ENCODE results near the gene KATNAL1.

GRCh38 chr13:30163441-30163840 lies 143.9 kb downstream of the KATNAL1 start:
- TF ChIP-seq CTCF (IDR thresholded peaks at IDR 0.05) (no peak), OVOL2 (CRISPR knock-in tag; IDR thresholded peaks at IDR 0.05; ENCODE audit: borderline replicate concordance) (no peak), JUN (CRISPR knock-in tag; IDR thresholded peaks at IDR 0.05) (no peak), E2F1 (CRISPR knock-in tag; IDR thresholded peaks at IDR 0.05) (no peak), ZNF512 (CRISPR knock-in tag; IDR thresholded peaks at IDR 0.05; ENCODE audit: borderline replicate concordance) (no peak)
- TF ChIP-seq, protein P1, sequence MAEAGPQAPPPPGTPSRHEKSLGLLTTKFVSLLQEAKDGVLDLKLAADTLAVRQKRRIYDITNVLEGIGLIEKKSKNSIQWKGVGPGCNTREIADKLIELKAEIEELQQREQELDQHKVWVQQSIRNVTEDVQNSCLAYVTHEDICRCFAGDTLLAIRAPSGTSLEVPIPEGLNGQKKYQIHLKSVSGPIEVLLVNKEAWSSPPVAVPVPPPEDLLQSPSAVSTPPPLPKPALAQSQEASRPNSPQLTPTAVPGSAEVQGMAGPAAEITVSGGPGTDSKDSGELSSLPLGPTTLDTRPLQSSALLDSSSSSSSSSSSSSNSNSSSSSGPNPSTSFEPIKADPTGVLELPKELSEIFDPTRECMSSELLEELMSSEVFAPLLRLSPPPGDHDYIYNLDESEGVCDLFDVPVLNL (CRISPR knock-in tag; IDR thresholded peaks at IDR 0.05; ENCODE audit: borderline replicate concordance, low read depth), result no peak

All from WTC11 (cell line).